ENCODE measurements around the gene PSMA2.
A peak's percentile ranks its signal among the peaks of the same experiment; 100 is the strongest.

The PSMA2 gene

GRCh38 chr7:42939457-42940240 lies 7.7 kb upstream of the PSMA2 start:
- DNase-seq: no peak

- DNase-seq: no peak
These were observed 3.9 kb upstream of the PSMA2 start for GRCh38 chr7:42935861-42936260.

- no peak for DNase-seq
These were observed 2.3 kb upstream of the PSMA2 start for GRCh38 chr7:42934291-42934690.

- DNase-seq: peak; percentile 40
These were observed 1.0 kb upstream of the PSMA2 start for GRCh38 chr7:42932811-42933591.

GRCh38 chr7:42931447-42931833 lies 534 bp downstream of the PSMA2 start:
- DNase-seq: no peak

GRCh38 chr7:42930889-42931288 lies 1.1 kb downstream of the PSMA2 start:
- DNase-seq: no peak

GRCh38 chr7:42929449-42929848 lies 2.5 kb downstream of the PSMA2 start:
- DNase-seq: no peak

- DNase-seq: no peak
These were observed 3.2 kb downstream of the PSMA2 start for GRCh38 chr7:42928754-42929153.

GRCh38 chr7:42926204-42926603 lies 5.8 kb downstream of the PSMA2 start:
- no peak for DNase-seq

GRCh38 chr7:42925630-42926029 lies 6.3 kb downstream of the PSMA2 start:
- DNase-seq: no peak

GRCh38 chr7:42924223-42924838 lies 7.6 kb downstream of the PSMA2 start:
- no peak for DNase-seq

- DNase-seq: no peak
These were observed 9.8 kb downstream of the PSMA2 start for GRCh38 chr7:42922017-42922753.

GRCh38 chr7:42915356-42915755 lies 16.6 kb downstream of the PSMA2 start:
- no peak for DNase-seq

- DNase-seq: no peak
These were observed 17.4 kb downstream of the PSMA2 start for GRCh38 chr7:42914421-42915045.

GRCh38 chr7:42914009-42914408 lies 18.0 kb downstream of the PSMA2 start:
- no peak for DNase-seq

- DNase-seq: no peak
These were observed 18.4 kb downstream of the PSMA2 start for GRCh38 chr7:42913591-42913990.

- DNase-seq: peak; percentile 95
These were observed 20.2 kb downstream of the PSMA2 start, which contains the start of gene C7orf25 for GRCh38 chr7:42911454-42912447. C7orf25 (minus strand) TSS chr7:42912070; CDS start chr7:42910900, 1,170 bp downstream.

GRCh38 chr7:42910306-42910705 lies 21.7 kb downstream of the PSMA2 start:
- no peak for DNase-seq

- no peak for DNase-seq
These were observed 24.7 kb downstream of the PSMA2 start for GRCh38 chr7:42907316-42907715.

GRCh38 chr7:42906181-42906580 lies 25.8 kb downstream of the PSMA2 start:
- DNase-seq: no peak

- no peak for DNase-seq
These were observed 29.6 kb downstream of the PSMA2 start for GRCh38 chr7:42902331-42902730.

Data from NCI-H146 (cell line).